MG63 (cell line): ENCODE measurements around the gene TMEM52. TPM values are rescaled to one million over a fixed set of nuclear protein-coding genes. Genes with fewer than 3 reads are reported as not detected.

ENCODE experiments used
- DNase-seq: peaks from one replicate; pipeline ENCODE4 v3.0.0-alpha.2; 2020
- H3K27me3 ChIP-seq: fragments of 250-450 bp; sonication (Bioruptor Pico); 2 replicates; pipeline ENCODE4 v1.5.1; 2020; ENCODE audit warnings: mild to moderate bottlenecking, moderate library complexity
- H3K36me3 ChIP-seq: fragments of 250-450 bp; sonication (Bioruptor Pico); 2 replicates; pipeline ENCODE4 v1.5.1; 2020; ENCODE audit warnings: mild to moderate bottlenecking, moderate library complexity
- H3K4me3 ChIP-seq: fragments of 250-450 bp; sonication (Bioruptor Pico); 2 replicates; pipeline ENCODE4 v1.5.1; 2020; ENCODE audit warnings: mild to moderate bottlenecking, moderate library complexity
- H3K9me3 ChIP-seq: fragments of 250-450 bp; sonication (Bioruptor Pico); 2 replicates; pipeline ENCODE4 v1.5.1; 2020; ENCODE audit warnings: mild to moderate bottlenecking, moderate library complexity
- total RNA-seq: library from RNA; depleted of rRNA; stranded (reverse); fragments of >200 nt; shearing (Covaris generic); gene quantifications from 2 replicates; pipeline ENCODE4 v1.2.3, GENCODE V29; 2014; ENCODE audit warnings: low replicate concordance

TMEM52 gene
- total RNA-seq, 1 experiment from 2014 or later = not detected

- no peaks in the 10 kb centered on the region for H3K9me3 ChIP-seq
- no peak overlapping the region for H3K4me3 ChIP-seq
- H3K27me3 ChIP-seq = no peaks in the 10 kb centered on the region
- H3K36me3 ChIP-seq = no peaks in the 10 kb centered on the region
- no peak for DNase-seq
Measured at GRCh38 chr1:1954831-1955441, 35.9 kb upstream of the TMEM52 start.

- Histone ChIP-seq H3K27me3 (no peaks in the 10 kb centered on the region), H3K9me3 (no peaks in the 10 kb centered on the region), H3K4me3 (no peak overlapping the region), H3K36me3 (no peaks in the 10 kb centered on the region)
- no peak for DNase-seq
Measured at GRCh38 chr1:1954015-1954414, 34.9 kb upstream of the TMEM52 start.

- no peaks in the 10 kb centered on the region for H3K27me3 ChIP-seq
- no peaks in the 10 kb centered on the region for H3K36me3 ChIP-seq
- DNase-seq = no peak
- H3K9me3 ChIP-seq = no peaks in the 10 kb centered on the region
- no peak overlapping the region for H3K4me3 ChIP-seq
Measured at GRCh38 chr1:1950940-1951339, 31.9 kb upstream of the TMEM52 start.

DNA sequence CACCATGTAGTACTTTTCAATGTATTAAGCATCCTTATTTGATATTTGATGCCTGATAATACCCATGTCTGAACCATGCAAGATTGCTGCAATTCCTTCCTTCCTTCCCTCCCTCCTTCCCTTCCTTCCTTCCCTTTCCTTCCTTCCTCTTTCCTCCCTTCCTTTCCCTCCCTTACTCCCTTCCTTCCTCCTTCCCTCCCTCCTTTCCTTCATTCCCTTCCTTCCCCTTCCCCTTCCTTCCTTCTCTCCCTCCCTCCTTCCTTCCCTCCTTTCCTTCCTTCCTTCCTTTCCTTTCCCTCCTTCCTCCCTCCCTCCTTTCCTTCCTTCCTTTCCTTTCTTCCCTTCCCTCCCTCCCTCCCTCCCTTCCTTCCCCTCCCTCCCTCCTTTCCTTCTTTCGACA lies 29.7 kb upstream of the TMEM52 start:
- no peaks in the 10 kb centered on the region for H3K36me3 ChIP-seq
- no peaks in the 10 kb centered on the region for H3K27me3 ChIP-seq
- H3K9me3 ChIP-seq = no peaks in the 10 kb centered on the region
- H3K4me3 ChIP-seq = no peak overlapping the region
- no peak for DNase-seq

DNA sequence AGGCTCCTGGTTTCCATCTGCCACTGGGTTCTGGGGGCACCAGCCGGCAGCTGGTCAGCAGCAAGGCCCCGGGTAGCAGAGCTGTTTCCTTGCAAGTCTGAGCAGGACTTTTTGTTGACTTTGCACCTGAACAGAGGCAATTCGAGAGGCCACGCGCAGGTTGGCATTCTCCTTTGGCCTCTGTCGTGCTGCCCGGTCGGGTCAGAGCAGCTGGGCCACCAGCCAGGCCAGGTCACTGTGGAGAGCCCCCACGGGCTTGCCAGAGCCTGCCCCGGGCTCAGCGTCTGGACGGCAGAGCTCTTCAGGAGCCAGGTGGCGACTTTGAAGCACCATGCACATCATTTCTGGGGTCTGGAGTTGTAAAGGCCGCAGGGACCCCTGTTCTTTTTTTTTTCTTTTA lies 28.4 kb upstream of the TMEM52 start:
- no peaks in the 10 kb centered on the region for H3K9me3 ChIP-seq
- no peak for DNase-seq
- no peak overlapping the region for H3K4me3 ChIP-seq
- no peaks in the 10 kb centered on the region for H3K27me3 ChIP-seq
- H3K36me3 ChIP-seq = no peaks in the 10 kb centered on the region

DNA sequence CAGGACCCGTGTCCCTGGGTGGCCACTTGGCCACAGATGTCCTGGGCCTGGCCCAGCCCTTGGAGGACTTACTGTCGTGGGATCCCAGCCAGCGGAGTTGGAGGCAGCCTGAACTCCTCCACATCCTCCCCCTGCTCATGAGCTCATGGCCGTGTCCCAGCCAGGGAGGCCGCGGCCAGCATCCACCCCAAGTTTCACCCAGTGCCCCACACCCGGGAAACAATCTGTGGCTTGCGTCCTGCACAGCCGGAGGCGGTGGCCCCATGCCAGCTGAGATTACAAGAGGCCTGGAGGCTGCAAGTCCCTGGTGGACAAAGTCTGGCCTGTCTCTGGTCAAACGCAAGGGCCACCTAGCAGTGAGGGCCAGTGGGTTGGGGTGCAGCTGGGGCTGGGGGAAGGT lies 27.5 kb upstream of the TMEM52 start:
- Histone ChIP-seq H3K27me3 (no peaks in the 10 kb centered on the region), H3K4me3 (no peak overlapping the region), H3K9me3 (no peaks in the 10 kb centered on the region), H3K36me3 (no peaks in the 10 kb centered on the region)
- DNase-seq = peak; percentile 24

DNA sequence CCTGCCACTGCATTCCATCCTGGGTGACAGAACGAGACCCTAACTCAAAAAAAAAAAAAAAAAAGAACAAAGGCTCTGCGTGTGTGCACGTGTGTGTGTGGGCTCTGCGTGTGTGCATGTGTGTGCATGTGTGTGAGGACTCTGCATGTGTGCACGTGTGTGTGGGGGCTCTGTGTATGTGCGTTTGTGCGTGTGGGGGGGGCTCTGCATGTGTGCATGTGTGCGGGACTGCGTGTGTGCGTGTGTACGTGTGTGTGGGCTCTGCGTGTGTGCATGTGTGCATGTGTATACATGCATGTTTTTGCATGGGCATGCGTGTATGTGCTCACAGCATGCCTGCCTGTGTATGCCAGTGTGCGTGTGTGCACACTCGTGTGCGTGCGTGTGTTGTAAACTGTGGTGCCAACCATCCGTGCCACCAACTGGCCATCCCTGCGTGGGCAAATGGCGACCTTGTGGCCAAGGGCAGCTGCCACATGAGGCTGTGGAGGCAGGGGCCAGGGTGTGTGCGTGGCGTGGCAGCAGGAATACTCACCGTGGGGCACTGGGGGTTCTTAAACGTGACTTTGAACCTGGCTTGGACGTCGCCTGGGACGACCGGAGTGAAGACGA lies 26.8 kb upstream of the TMEM52 start:
- H3K27me3 ChIP-seq = no peaks in the 10 kb centered on the region
- no peaks in the 10 kb centered on the region for H3K36me3 ChIP-seq
- H3K9me3 ChIP-seq = no peaks in the 10 kb centered on the region
- no peak for DNase-seq
- no peak overlapping the region for H3K4me3 ChIP-seq

DNA sequence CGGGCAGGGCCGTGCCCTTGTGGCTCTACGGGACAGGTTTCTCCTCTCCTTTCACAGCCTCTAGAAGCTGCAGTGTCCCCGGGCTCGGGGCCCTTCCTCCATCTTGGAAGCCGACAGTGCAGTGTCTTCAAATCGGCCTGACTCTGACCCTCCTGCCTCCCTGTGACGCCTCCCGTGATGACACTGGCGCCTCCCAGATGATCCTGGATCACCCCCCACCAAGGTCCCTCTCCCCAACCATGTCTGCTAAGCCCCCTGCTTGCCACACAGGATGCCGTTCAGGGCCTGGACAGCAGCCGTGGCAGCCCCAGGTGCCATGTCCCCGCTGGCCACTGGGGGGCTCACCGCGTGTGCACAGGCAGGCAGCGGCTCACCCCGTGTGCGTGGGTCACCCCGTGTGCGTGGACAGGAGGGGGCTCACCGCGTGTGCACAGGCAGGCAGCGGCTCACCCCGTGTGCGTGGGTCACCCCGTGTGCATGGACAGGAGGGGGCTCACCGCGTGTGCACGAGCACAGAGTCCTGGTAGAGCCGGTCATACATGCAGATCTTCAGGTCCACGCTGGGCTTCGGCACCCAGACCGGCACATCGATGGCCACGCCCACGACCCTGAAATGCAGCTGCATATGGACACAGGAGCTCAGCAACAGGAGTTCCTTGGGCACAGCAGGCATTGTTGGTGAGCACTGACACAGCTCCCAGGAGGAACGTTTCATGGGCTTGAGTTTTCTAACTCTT lies 24.9 kb upstream of the TMEM52 start:
- H3K27me3 ChIP-seq = no peaks in the 10 kb centered on the region
- H3K9me3 ChIP-seq = no peaks in the 10 kb centered on the region
- H3K4me3 ChIP-seq = no peak overlapping the region
- H3K36me3 ChIP-seq = no peaks in the 10 kb centered on the region
- peak; percentile 39 for DNase-seq

- Histone ChIP-seq H3K36me3 (no peaks in the 10 kb centered on the region), H3K4me3 (no peak overlapping the region), H3K27me3 (no peaks in the 10 kb centered on the region), H3K9me3 (no peaks in the 10 kb centered on the region)
- DNase-seq = no peak
Measured at GRCh38 chr1:1942753-1943656, 23.9 kb upstream of the TMEM52 start.

GRCh38 chr1:1941868-1942752 lies 23.0 kb upstream of the TMEM52 start:
- H3K9me3 ChIP-seq = no peaks in the 10 kb centered on the region
- H3K4me3 ChIP-seq = no peak overlapping the region
- no peak for DNase-seq
- no peaks in the 10 kb centered on the region for H3K36me3 ChIP-seq
- peaks cover 5% of the 10 kb centered on the region for H3K27me3 ChIP-seq

- no peak for DNase-seq
- Histone ChIP-seq H3K36me3 (no peaks in the 10 kb centered on the region), H3K27me3 (peaks cover 12% of the 10 kb centered on the region), H3K9me3 (no peaks in the 10 kb centered on the region), H3K4me3 (no peak overlapping the region)
Measured at GRCh38 chr1:1941211-1941841, 22.2 kb upstream of the TMEM52 start.

DNA sequence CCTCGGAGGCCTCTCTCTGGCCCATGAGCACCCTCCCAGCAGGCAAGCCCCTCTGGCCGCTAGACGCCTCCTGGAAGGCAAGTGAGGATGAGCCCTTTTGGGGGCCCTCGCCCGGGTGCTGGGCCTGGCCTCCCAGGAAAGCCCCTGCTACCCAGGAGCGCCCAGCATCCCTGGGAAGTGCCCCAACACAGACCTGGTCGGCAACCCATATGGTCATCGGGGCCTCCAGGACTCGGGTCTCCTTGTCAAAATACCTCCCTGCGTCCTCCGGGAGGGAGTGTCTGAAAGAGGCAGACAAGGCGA lies 21.0 kb upstream of the TMEM52 start:
- Histone ChIP-seq H3K27me3 (peaks cover 14% of the 10 kb centered on the region), H3K4me3 (no peak overlapping the region), H3K36me3 (no peaks in the 10 kb centered on the region), H3K9me3 (no peaks in the 10 kb centered on the region)
- no peak for DNase-seq

- Histone ChIP-seq H3K36me3 (no peaks in the 10 kb centered on the region), H3K4me3 (no peak overlapping the region), H3K9me3 (no peaks in the 10 kb centered on the region), H3K27me3 (peaks cover 14% of the 10 kb centered on the region)
- no peak for DNase-seq
Measured at GRCh38 chr1:1939296-1940122, 20.4 kb upstream of the TMEM52 start.

DNA sequence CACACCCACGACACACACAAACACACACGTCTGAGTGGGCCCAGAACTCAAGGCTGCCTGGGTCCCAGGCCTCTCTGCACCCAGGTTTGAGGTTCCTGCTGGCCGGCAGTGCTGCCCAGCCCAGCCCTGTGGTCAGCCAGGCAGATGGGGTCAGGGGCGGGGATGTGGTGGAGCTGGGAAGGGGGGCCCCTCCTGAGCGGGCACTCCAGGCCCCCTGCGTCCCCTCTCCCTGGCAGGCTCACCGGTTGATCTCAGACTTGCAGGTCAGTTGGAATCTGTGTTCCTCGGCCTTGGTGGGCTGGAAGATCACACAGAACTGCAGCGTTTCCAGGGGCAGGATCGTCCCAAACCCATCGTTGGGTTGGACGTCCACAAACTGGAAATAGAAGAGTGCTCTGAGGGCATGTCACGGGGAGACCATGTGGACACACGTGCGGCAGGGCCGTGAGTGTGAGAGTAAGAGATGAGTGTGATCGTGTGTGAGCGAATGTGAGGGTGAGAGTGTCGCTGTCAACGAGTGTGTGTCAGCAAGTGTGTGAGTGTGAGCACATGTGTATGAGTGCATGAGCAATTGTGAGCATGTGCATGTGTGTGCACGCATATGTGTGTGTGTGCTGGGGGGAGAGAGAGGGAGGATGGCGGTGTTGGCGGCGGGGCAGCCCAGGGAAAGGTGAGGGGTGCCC lies 19.7 kb upstream of the TMEM52 start:
- Histone ChIP-seq H3K36me3 (no peaks in the 10 kb centered on the region), H3K27me3 (peaks cover 14% of the 10 kb centered on the region), H3K9me3 (no peaks in the 10 kb centered on the region), H3K4me3 (no peak overlapping the region)
- DNase-seq = no peak

DNA sequence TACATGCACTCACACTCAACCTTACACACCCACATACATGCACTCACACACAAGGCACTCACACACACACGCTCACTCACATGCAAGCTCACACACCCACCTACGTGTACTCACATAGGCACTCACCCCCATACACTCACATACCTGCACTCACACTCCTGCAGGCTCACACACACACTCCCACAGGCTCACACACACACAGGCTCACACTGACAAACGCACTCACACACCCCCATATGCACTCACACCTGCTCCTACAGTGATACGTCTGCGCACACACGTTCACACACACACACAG lies 19.1 kb upstream of the TMEM52 start:
- Histone ChIP-seq H3K36me3 (no peaks in the 10 kb centered on the region), H3K9me3 (no peaks in the 10 kb centered on the region), H3K4me3 (no peak overlapping the region), H3K27me3 (peaks cover 17% of the 10 kb centered on the region)
- no peak for DNase-seq
